ENCODE measurements around the gene SCTR. TPM values are rescaled to one million over a fixed set of nuclear protein-coding genes. Genes with fewer than 3 reads are reported as not detected.
A peak's percentile ranks its signal among the peaks of the same experiment; 100 is the strongest.

The SCTR gene
- total RNA-seq, 1 experiment from 2014 or later = not detected

DNA sequence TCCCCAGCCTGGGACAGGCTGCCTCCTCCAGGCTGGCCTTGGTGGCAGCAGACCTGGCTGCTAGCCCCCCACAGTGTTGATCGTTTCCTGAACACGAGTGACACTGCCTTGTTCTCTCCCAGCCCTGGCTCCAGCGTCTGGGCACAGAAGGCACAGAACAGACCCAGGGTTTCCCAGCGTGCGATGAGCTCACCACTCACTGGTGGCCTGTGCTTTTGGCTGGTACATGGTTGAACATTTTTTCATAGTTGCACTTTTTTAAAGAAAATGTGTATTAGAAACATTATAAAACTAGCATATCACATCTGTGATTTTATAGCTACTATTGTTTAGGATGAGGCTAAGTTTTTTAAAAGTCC, 40.9 kb downstream of the SCTR start:
- Histone ChIP-seq H3K27ac (ENCODE audit: low read length) (no peak overlapping the region), H3K9me3 (ENCODE audit: control insufficient read depth, insufficient read depth, low read depth, low read length) (no peaks in the 10 kb centered on the region), H3K4me3 (ENCODE audit: low read depth in 2 of 2, low read length in 2 of 2) (no peak overlapping the region), H3K27me3 (ENCODE audit: control insufficient read depth, insufficient read depth, low read length) (no peaks in the 10 kb centered on the region), H3K4me1 (ENCODE audit: control insufficient read depth, insufficient read depth, low read length) (no peaks in the 10 kb centered on the region), H3K36me3 (ENCODE audit: control insufficient read depth, insufficient read depth, low read length) (no peaks in the 10 kb centered on the region)
- TF ChIP-seq, protein P1, sequence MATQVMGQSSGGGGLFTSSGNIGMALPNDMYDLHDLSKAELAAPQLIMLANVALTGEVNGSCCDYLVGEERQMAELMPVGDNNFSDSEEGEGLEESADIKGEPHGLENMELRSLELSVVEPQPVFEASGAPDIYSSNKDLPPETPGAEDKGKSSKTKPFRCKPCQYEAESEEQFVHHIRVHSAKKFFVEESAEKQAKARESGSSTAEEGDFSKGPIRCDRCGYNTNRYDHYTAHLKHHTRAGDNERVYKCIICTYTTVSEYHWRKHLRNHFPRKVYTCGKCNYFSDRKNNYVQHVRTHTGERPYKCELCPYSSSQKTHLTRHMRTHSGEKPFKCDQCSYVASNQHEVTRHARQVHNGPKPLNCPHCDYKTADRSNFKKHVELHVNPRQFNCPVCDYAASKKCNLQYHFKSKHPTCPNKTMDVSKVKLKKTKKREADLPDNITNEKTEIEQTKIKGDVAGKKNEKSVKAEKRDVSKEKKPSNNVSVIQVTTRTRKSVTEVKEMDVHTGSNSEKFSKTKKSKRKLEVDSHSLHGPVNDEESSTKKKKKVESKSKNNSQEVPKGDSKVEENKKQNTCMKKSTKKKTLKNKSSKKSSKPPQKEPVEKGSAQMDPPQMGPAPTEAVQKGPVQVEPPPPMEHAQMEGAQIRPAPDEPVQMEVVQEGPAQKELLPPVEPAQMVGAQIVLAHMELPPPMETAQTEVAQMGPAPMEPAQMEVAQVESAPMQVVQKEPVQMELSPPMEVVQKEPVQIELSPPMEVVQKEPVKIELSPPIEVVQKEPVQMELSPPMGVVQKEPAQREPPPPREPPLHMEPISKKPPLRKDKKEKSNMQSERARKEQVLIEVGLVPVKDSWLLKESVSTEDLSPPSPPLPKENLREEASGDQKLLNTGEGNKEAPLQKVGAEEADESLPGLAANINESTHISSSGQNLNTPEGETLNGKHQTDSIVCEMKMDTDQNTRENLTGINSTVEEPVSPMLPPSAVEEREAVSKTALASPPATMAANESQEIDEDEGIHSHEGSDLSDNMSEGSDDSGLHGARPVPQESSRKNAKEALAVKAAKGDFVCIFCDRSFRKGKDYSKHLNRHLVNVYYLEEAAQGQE (IDR thresholded peaks at IDR 0.05; ENCODE audit: insufficient read depth in 1 of 2, low read depth in 2 of 2, low read length in 1 of 2) = no peak
- no peak for TF ChIP-seq POLR2AphosphoS5 (IDR thresholded peaks at IDR 0.05; ENCODE audit: low read depth, low read length)
- TF ChIP-seq, protein P2, sequence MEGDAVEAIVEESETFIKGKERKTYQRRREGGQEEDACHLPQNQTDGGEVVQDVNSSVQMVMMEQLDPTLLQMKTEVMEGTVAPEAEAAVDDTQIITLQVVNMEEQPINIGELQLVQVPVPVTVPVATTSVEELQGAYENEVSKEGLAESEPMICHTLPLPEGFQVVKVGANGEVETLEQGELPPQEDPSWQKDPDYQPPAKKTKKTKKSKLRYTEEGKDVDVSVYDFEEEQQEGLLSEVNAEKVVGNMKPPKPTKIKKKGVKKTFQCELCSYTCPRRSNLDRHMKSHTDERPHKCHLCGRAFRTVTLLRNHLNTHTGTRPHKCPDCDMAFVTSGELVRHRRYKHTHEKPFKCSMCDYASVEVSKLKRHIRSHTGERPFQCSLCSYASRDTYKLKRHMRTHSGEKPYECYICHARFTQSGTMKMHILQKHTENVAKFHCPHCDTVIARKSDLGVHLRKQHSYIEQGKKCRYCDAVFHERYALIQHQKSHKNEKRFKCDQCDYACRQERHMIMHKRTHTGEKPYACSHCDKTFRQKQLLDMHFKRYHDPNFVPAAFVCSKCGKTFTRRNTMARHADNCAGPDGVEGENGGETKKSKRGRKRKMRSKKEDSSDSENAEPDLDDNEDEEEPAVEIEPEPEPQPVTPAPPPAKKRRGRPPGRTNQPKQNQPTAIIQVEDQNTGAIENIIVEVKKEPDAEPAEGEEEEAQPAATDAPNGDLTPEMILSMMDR (IDR thresholded peaks at IDR 0.05) = no peak
- TF ChIP-seq TCF7L2 (IDR thresholded peaks at IDR 0.05; ENCODE audit: low read depth, low read length) = no peak
- no peak for TF ChIP-seq SIN3A (IDR thresholded peaks at IDR 0.05; ENCODE audit: borderline replicate concordance, insufficient read depth, low read depth, low read length)
- intact Hi-C loops (cut with micrococcal nuclease; ENCODE audit: unreplicated experiment) (no loop called here), in situ Hi-C loops (cut with HindIII; ENCODE audit: low pct_unique_long_range_greater_than_20kb, low sequenced_read_pairs) (no loop called here)
- no peak for ATAC-seq
- ChIA-PET CTCF (no interaction called here), POLR2A (no interaction called here)
- DNase-seq (ENCODE audit: low read depth, low spot score) = no peak
- no TSS peak for BruUV-seq (replicated peaks)

DNA sequence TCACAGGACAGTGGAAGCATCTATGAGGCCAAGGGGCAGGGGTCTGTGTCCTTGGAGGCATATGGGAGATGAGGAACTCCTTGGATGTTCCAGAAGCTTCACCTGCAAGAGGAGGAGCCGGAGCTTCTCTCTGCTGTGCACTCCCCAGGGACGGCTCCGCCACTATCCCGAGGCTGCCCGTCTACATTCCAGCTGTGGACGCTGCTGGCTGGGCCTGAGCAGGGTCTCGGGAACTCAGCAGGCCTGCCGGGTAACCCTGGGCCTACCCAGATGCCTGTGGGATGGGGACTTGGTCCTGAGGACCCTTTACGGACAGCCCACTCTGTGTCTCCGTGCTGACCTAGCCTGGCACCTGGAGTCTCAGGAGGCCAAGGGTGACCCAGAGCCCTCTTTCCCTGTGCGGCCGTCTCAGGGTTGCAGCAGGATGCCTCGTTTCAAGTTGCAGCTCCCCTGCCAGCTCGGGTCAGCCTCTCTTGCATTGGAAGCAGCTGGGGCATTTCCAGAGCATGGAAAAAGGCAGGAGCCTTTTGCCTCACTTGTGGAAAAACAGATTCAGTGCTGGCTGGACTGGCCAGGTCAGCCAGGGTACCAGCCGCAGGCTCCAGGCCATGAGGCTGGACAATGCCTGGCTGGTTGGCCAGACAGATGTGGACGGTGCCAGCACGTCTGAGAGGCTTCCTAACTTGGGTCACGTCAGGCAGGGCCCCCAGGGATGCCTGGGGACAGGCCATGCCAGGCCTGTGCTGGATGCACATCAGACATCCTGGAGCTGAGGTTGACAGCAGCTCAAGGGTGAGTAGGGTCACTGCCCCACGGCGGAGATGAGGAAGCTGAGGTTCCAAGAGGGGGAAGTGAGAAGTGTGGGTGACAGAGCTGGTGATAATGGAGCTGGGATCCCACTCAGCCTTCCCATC, 41.5 kb downstream of the SCTR start:
- no peak overlapping the region for H3K4me3 ChIP-seq (ENCODE audit: low read depth in 2 of 2, low read length in 2 of 2)
- ChIA-PET CTCF (no interaction called here), POLR2A (no interaction called here)
- TF ChIP-seq, protein P1 (IDR thresholded peaks at IDR 0.05; ENCODE audit: insufficient read depth in 1 of 2, low read depth in 2 of 2, low read length in 1 of 2) = no peak
- TF ChIP-seq TCF7L2 (IDR thresholded peaks at IDR 0.05; ENCODE audit: low read depth, low read length) = no peak
- TF ChIP-seq SIN3A (IDR thresholded peaks at IDR 0.05; ENCODE audit: borderline replicate concordance, insufficient read depth, low read depth, low read length) = no peak
- TF ChIP-seq POLR2AphosphoS5 (IDR thresholded peaks at IDR 0.05; ENCODE audit: low read depth, low read length) = no peak
- TF ChIP-seq, protein P2 (IDR thresholded peaks at IDR 0.05) = no peak
- H3K27ac ChIP-seq (ENCODE audit: low read length) = no peak overlapping the region
- no peaks in the 10 kb centered on the region for H3K9me3 ChIP-seq (ENCODE audit: control insufficient read depth, insufficient read depth, low read depth, low read length)
- BruUV-seq (replicated peaks) = no TSS peak
- H3K4me1 ChIP-seq (ENCODE audit: control insufficient read depth, insufficient read depth, low read length) = no peaks in the 10 kb centered on the region
- DNase-seq (ENCODE audit: low read depth, low spot score) (no peak), ATAC-seq (peak; percentile 23)
- H3K27me3 ChIP-seq (ENCODE audit: control insufficient read depth, insufficient read depth, low read length) = no peaks in the 10 kb centered on the region
- intact Hi-C loops (cut with micrococcal nuclease; ENCODE audit: unreplicated experiment) = no loop called here
- in situ Hi-C loops (cut with HindIII; ENCODE audit: low pct_unique_long_range_greater_than_20kb, low sequenced_read_pairs) = no loop called here
- H3K36me3 ChIP-seq (ENCODE audit: control insufficient read depth, insufficient read depth, low read length) = no peaks in the 10 kb centered on the region

Data from Panc1 (cell line).